RPMI7951 (cell line): Measurements from ENCODE around the gene SEL1L2. TPM values are rescaled to one million over a fixed set of nuclear protein-coding genes. Genes with fewer than 3 reads are reported as not detected.

Source experiments
- DNase-seq: peaks from one replicate; pipeline ENCODE4 v3.0.0-alpha.2; 2012; ENCODE audit warnings: low read depth
- total RNA-seq: library from RNA; depleted of rRNA; stranded (reverse); fragments of >200 nt; shearing (Covaris generic); gene quantifications from 2 replicates; pipeline ENCODE4 v1.2.3, GENCODE V29; 2014; rRNA removed

Gene SEL1L2
- total RNA-seq, 1 experiment from 2014 or later, result not detected

DNA sequence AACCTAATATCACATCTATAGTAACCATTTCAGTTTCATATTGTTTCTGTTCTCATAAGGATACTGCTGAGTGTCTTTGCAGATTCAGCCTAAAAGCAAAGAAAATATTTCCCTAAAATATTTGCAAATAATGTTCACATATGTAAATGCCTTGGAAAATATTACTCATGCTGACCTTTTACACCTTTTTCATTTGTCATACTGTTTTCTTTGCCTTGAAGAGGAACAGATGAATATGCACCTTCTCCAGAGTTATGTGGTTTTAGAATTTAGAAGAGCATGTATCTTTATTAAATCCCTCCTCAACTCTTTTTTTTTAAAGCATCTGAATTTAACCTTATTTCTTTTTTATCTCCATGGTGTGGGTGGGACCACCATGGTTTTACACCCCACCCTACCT is 173.1 kb downstream of the SEL1L2 start:
- DNase-seq, result no peak

- DNase-seq, result no peak
These were observed 173.7 kb downstream of the SEL1L2 start for GRCh38 chr20:13816757-13817156.

- DNase-seq, result no peak
These were observed 175.7 kb downstream of the SEL1L2 start for GRCh38 chr20:13814672-13815071.

- DNase-seq, result no peak
These were observed 176.5 kb downstream of the SEL1L2 start for GRCh38 chr20:13813910-13814309.

GRCh38 chr20:13810446-13810845 is 180.0 kb downstream of the SEL1L2 start:
- no peak for DNase-seq

- DNase-seq, result no peak
These were observed 180.6 kb downstream of the SEL1L2 start for GRCh38 chr20:13809855-13810254.

DNA sequence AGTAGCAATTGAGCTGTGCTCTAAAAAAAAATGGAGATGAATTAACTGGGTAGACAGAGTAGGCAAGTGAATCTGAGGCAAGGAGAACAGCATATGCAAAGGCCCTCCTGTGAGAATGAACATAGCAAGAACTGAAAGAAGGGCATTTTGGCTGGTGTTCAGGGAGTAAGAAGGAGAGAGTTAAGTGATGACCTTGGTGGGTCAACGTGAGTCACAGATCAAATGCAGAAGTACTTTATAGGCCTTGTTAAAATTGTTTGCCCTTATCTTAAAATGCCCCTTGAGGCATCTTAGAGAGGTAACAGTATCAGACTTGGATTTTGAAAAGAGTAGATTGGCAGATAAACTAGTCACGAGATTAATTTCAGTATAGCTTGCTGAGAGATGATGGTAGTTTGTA is 181.0 kb downstream of the SEL1L2 start:
- DNase-seq, result no peak

DNA sequence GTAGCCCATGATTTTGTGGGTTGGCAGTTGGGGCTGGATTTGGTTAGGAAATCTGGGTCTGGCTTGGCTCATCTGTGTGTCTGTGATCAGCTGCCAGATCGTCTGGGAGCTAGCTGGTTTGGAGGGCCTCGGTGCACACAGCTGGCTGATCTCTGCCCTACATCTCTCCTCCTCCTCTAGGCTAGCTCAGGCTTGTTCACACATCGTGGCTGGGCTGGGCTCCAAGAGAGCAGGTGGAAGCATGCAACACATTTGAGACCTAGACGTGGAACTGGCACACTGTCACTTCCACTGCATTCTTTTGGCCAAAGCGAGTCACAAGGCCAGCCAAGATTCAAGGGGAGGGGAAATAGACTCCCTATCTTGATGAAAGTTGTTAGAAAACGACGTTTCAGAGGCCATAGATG is 189.7 kb downstream of the SEL1L2 start:
- peak; percentile 95 for DNase-seq

DNA sequence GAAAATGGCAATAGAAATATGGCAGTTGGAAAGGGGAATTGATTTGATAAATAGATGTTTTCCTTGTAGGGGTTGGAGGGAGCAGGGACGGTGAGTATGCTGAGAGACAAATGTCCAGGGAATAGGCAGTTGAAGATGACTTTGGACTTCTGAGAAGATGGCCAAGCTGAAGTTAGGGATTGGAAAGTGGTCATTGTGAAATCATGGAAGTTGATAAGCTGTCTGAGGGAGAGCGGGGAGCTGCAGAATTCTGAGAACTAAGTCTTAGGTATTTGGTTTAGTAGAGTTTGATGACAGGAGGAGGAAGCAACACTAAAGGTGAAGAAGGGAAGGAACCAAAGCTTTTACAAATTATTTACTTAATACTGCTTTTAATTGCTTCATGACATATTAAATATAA is 190.4 kb downstream of the SEL1L2 start:
- no peak for DNase-seq

Other genes starting within 250 kb of the SEL1L2 start
- 11.5 and 17.3 TPM in 2 replicates for gene ESF1, start 205.7 kb downstream of the SEL1L2 start, total RNA-seq
- 34.1 and 35.0 TPM in 2 replicates for gene NDUFAF5, start 205.6 kb downstream of the SEL1L2 start, total RNA-seq
- 0.20 and 0.24 TPM in 2 replicates for gene MACROD2, start 4.9 kb upstream of the SEL1L2 start, total RNA-seq